ENCODE measurements around the gene RABL2B. TPM values are rescaled to one million over a fixed set of nuclear protein-coding genes. Genes with fewer than 3 reads are reported as not detected.
"Not testable (repeated sequence)": the region's sequence is repeated elsewhere in the genome, so short reads cannot be mapped to it uniquely, and the experiment has no call there.

RABL2B gene
- total RNA-seq, 1 donor from 2014 or later = 19.2 TPM

DNA sequence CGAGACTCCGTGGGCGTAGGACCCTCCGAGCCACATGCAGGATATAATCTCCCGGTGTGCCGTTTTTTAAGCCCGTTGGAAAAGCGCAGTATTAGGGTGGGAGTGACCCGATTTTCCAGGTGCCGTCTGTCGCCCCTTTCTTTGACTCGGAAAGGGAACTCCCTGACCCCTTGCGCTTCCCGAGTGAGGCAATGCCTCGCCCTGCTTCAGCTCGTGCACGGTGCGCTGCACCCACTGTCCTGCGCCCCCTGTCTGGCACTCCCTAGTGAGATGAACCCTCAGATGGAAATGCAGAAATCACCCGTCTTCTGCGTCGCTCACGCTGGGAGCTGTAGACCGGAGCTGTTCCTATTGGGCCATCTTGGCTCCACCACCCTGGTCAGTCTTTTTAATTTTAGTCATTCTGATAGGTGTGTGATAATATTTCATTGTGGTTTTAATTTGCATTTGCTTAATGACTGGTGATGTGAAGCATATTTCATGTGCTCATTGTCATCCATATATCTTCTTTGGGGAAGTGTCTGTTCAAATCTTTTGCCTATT is 26.4 kb downstream of the RABL2B start:
- peak; percentile 39 for DNase-seq
- peak overlapping the region; percentile 96 for H3K4me3 Mint-ChIP-seq (ENCODE audit: unreplicated experiment)
- H3K27ac Mint-ChIP-seq (ENCODE audit: unreplicated experiment) = peak overlapping the region; percentile 98
- not testable (repeated sequence) for H3K4me1 Mint-ChIP-seq (ENCODE audit: low read depth, unreplicated experiment); H3K36me3 Mint-ChIP-seq (ENCODE audit: unreplicated experiment); H3K27me3 Mint-ChIP-seq (ENCODE audit: unreplicated experiment); H3K9me3 Mint-ChIP-seq (ENCODE audit: unreplicated experiment)

DNA sequence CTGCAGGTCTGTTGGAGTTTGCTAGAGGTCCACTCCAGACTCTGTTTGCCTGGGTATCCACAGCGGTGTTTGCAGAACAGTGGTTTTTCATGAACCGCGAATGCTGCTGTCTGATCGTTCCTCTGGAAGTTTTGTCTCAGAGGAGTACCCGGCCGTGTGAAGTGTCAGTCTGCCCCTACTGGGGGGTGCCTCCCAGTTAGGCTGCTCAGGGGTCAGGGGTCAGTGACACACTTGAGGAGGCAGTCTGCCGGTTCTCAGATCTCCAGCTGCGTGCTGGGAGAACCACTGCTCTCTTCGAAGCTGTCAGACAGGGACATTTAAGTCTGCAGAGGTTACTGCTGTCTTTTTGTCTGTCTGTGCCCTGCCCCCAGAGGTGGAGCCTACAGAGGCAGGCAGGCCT is 27.0 kb downstream of the RABL2B start:
- H3K27me3 Mint-ChIP-seq (ENCODE audit: unreplicated experiment); H3K4me1 Mint-ChIP-seq (ENCODE audit: low read depth, unreplicated experiment); DNase-seq; H3K36me3 Mint-ChIP-seq (ENCODE audit: unreplicated experiment); H3K9me3 Mint-ChIP-seq (ENCODE audit: unreplicated experiment): not testable (repeated sequence)
- peak overlapping the region; percentile 96 for H3K4me3 Mint-ChIP-seq (ENCODE audit: unreplicated experiment)
- H3K27ac Mint-ChIP-seq (ENCODE audit: unreplicated experiment) = peak overlapping the region; percentile 98

DNA sequence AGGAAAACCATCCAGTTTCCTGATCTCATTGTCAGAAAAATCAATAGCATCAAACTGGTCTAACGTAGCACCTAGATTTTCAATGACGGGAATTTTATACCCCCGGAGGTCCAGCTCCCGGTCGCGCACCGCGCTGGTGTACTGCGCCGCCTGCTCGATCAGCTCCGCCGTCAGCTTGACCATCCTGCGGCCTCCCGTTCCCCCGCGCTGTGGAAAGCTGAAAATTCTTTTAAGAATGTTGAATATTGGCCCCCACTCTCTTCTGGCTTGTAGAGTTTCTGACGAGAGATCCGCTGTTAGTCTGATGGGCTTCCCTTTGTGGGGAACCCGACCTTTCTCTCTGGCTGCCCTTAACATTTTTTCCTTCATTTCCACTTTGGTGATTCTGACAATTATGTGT is 28.2 kb downstream of the RABL2B start:
- H3K27me3 Mint-ChIP-seq (ENCODE audit: unreplicated experiment); H3K4me1 Mint-ChIP-seq (ENCODE audit: low read depth, unreplicated experiment); H3K36me3 Mint-ChIP-seq (ENCODE audit: unreplicated experiment); H3K4me3 Mint-ChIP-seq (ENCODE audit: unreplicated experiment); H3K9me3 Mint-ChIP-seq (ENCODE audit: unreplicated experiment); DNase-seq; H3K27ac Mint-ChIP-seq (ENCODE audit: unreplicated experiment): not testable (repeated sequence)

DNA sequence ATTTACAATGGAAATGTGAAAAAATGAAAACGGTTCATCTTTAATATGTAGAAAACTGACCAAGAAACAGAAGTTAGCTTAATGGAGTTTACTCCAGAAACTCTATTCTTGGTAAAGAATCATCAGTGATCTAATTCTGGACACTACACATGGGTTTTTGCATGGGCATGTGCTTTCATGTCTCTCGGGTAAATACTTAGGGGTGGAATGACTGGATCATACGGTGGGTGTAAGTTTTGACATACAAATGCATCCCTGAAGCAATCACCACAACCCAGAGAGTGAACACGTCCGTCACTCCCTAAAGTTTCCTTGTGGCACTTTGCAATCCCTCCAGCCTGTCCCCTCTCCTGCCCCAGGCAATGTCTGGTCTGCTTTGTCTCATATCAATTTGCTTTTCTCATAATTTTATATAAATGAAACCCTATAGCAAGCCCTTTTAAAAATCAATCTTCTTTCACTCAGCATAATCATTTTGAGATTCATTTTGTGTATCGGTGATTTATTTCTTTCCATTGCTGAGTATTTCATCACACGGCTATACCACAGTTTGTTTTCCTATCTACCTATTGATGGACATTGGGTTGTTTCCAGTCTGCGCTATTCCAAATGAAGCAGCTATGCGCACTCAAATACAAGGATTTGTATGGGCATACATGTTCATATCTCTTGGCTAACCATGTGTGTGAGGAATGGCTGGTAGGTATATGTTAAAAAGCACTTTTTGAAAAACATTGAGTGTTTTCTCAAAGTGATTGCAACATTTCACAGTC is 33.9 kb downstream of the RABL2B start:
- peaks cover 11% of the 10 kb centered on the region for H3K27me3 Mint-ChIP-seq (ENCODE audit: unreplicated experiment)
- not testable (repeated sequence) for DNase-seq; H3K27ac Mint-ChIP-seq (ENCODE audit: unreplicated experiment); H3K9me3 Mint-ChIP-seq (ENCODE audit: unreplicated experiment); H3K4me3 Mint-ChIP-seq (ENCODE audit: unreplicated experiment); H3K4me1 Mint-ChIP-seq (ENCODE audit: low read depth, unreplicated experiment); H3K36me3 Mint-ChIP-seq (ENCODE audit: unreplicated experiment)

DNA sequence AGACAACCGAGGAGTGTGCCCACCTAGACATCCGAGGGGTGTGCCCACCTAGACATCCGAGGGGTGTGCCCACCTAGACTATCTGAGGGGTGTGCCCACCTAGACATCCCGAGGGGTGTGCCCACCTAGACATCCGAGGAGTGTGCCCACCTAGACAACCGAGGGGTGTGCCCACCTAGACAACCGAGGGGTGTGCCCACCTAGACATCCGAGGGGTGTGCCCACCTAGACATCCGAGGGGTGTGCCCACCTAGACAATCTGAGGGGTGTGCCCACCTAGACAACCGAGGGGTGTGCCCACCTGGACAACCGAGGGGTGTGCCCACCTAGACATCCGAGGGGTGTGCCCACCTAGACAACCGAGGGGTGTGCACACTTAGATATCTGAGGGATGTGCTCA is 34.8 kb downstream of the RABL2B start:
- H3K4me1 Mint-ChIP-seq (ENCODE audit: low read depth, unreplicated experiment); H3K27ac Mint-ChIP-seq (ENCODE audit: unreplicated experiment); DNase-seq; H3K36me3 Mint-ChIP-seq (ENCODE audit: unreplicated experiment); H3K4me3 Mint-ChIP-seq (ENCODE audit: unreplicated experiment); H3K9me3 Mint-ChIP-seq (ENCODE audit: unreplicated experiment): not testable (repeated sequence)
- peaks cover 11% of the 10 kb centered on the region for H3K27me3 Mint-ChIP-seq (ENCODE audit: unreplicated experiment)

DNA sequence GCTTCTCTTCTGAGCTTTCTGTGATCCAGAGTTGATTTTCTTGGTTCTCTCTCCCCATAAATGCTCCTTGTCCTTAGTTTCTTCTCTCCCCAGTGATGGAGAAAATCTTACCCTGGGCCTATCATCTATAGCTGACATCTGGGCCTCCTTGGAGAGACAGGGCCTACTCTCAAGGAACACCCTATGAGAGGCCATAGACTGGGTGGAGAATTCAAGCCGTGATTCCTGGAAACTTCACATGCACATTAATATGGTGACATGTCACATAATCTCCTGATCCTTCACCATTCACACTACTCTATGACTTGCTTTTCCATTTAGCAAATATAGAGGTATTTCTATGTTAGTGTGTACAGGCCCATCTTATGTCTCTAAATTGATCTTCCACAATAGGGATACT is 35.9 kb downstream of the RABL2B start:
- not testable (repeated sequence) for H3K4me1 Mint-ChIP-seq (ENCODE audit: low read depth, unreplicated experiment); H3K4me3 Mint-ChIP-seq (ENCODE audit: unreplicated experiment); H3K36me3 Mint-ChIP-seq (ENCODE audit: unreplicated experiment); H3K27ac Mint-ChIP-seq (ENCODE audit: unreplicated experiment); H3K9me3 Mint-ChIP-seq (ENCODE audit: unreplicated experiment); DNase-seq
- H3K27me3 Mint-ChIP-seq (ENCODE audit: unreplicated experiment) = peaks cover 11% of the 10 kb centered on the region

DNA sequence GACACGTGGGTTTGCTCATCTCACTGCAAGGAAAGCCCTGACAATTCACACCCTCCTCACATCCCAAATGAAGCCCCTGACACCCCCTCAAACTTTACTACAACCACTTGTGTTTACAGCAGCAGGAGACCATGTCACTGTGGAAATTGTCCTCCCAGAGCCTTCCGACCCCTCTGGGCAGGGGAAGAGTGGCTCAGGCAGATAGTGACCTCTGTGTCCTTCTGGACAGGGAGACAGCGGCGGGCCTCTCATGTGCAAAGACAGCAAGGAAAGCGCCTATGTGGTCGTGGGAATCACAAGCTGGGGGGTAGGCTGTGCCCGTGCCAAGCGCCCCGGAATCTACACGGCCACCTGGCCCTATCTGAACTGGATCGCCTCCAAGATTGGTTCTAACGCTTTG is 39.0 kb downstream of the RABL2B start:
- not testable (repeated sequence) for H3K36me3 Mint-ChIP-seq (ENCODE audit: unreplicated experiment); H3K4me1 Mint-ChIP-seq (ENCODE audit: low read depth, unreplicated experiment); H3K9me3 Mint-ChIP-seq (ENCODE audit: unreplicated experiment); H3K4me3 Mint-ChIP-seq (ENCODE audit: unreplicated experiment); DNase-seq; H3K27ac Mint-ChIP-seq (ENCODE audit: unreplicated experiment)
- peaks cover 12% of the 10 kb centered on the region for H3K27me3 Mint-ChIP-seq (ENCODE audit: unreplicated experiment)

DNA sequence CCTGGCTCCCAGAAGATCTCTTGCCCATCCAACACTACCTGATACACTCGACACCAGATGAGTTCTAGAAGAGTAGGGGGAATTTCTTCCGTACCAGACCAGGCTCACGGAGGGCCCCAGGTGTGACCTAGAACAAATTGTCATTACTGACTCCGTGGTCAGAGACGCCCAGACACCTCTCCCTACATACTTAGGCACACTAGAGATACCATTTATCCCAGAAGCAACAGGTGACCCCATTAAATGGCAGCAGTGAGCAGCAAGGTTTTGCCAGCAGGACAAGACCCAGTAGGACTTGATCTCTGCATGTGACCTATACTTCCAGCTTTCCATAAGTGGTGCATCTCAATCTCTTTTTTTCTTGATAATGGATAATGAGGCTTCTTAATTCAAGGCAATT is 42.7 kb downstream of the RABL2B start:
- DNase-seq; H3K36me3 Mint-ChIP-seq (ENCODE audit: unreplicated experiment); H3K4me3 Mint-ChIP-seq (ENCODE audit: unreplicated experiment); H3K9me3 Mint-ChIP-seq (ENCODE audit: unreplicated experiment); H3K27ac Mint-ChIP-seq (ENCODE audit: unreplicated experiment); H3K27me3 Mint-ChIP-seq (ENCODE audit: unreplicated experiment); H3K4me1 Mint-ChIP-seq (ENCODE audit: low read depth, unreplicated experiment): not testable (repeated sequence)

DNA sequence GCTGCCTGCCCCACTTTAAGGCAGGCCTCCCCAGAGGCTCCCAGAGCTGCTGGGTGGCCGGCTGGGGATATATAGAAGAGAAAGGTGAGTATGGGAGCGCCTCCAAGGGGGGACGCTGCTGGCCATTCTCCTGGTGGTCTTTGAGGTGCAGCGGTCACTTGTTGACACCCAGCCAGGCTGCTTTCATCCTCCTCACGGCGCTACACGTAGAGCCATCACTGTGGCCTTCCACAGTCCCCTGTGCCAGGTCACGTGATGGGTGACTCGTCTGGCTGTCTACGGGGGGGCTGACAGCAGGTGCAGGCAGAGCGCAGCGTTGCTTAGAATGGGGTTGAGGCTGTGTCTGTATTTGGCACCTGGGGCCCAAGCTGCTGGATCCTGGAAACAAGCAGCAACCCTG is 43.5 kb downstream of the RABL2B start:
- no peak for DNase-seq
- TF ChIP-seq, protein P1, sequence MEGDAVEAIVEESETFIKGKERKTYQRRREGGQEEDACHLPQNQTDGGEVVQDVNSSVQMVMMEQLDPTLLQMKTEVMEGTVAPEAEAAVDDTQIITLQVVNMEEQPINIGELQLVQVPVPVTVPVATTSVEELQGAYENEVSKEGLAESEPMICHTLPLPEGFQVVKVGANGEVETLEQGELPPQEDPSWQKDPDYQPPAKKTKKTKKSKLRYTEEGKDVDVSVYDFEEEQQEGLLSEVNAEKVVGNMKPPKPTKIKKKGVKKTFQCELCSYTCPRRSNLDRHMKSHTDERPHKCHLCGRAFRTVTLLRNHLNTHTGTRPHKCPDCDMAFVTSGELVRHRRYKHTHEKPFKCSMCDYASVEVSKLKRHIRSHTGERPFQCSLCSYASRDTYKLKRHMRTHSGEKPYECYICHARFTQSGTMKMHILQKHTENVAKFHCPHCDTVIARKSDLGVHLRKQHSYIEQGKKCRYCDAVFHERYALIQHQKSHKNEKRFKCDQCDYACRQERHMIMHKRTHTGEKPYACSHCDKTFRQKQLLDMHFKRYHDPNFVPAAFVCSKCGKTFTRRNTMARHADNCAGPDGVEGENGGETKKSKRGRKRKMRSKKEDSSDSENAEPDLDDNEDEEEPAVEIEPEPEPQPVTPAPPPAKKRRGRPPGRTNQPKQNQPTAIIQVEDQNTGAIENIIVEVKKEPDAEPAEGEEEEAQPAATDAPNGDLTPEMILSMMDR (IDR thresholded peaks at IDR 0.05; ENCODE audit: partially characterized antibody, unreplicated experiment) = no peak
- Mint-ChIP-seq H3K36me3 (ENCODE audit: unreplicated experiment) (no peaks in the 10 kb centered on the region), H3K27me3 (ENCODE audit: unreplicated experiment) (peaks cover 8% of the 10 kb centered on the region), H3K9me3 (ENCODE audit: unreplicated experiment) (peaks cover 2% of the 10 kb centered on the region), H3K4me1 (ENCODE audit: low read depth, unreplicated experiment) (no peaks in the 10 kb centered on the region), H3K27ac (ENCODE audit: unreplicated experiment) (no peak overlapping the region), H3K4me3 (ENCODE audit: unreplicated experiment) (no peak overlapping the region)
